ENCODE results near the gene ING1. TPM values are rescaled to one million over a fixed set of nuclear protein-coding genes. Genes with fewer than 3 reads are reported as not detected.
"Not testable (repeated sequence)": the region's sequence is repeated elsewhere in the genome, so short reads cannot be mapped to it uniquely, and the experiment has no call there.

ING1 gene
- polyA plus RNA-seq, 2 of the 4 experiments (the other 2 are of a cell fraction), result 7.9 to 8.6 TPM

DNA sequence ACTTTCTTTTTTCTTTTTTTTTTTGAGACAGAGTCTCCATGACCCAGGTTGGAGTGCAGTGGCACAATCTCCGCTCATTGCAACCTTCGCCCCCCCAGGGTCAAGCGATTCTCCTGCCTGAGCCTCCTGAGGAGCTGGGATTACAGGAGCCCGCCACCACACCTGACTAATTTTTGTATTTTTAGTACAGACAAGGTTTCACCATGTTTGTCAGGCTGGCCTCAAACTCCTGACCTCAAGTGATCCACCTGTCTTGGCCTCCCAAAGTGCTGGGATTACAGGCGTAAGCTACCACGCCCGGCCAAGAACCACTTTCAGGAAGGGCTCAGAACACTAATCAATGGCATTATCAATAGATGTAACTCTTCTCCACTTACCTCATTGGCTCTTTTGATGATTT, 12.4 kb upstream of the ING1 start:
- not testable (repeated sequence) for H3K4me2 ChIP-seq; H3K4me3 ChIP-seq; H3K27ac ChIP-seq; ATAC-seq; FAIRE-seq; H3K9me3 ChIP-seq; DNase-seq (ENCODE audit: low read depth in 1 of 2, low spot score in 1 of 2)
- WGBS (ENCODE audit: missing lambda C conversion rate), result 95% methylated on average over 6 of the region's 7 CpGs
- peaks cover 15% of the 10 kb centered on the region for H3K4me1 ChIP-seq
- ChIA-PET CTCF (interaction anchor here (1.0 kb wide), 1 partner anchor 18 kb away, joined by 3 read pairs; no protein-coding TSS in a partner anchor), POLR2A (interaction anchor here (1.8 kb wide), 1 partner anchor 14 kb away, joined by 5 read pairs; no protein-coding TSS in a partner anchor)

DNA sequence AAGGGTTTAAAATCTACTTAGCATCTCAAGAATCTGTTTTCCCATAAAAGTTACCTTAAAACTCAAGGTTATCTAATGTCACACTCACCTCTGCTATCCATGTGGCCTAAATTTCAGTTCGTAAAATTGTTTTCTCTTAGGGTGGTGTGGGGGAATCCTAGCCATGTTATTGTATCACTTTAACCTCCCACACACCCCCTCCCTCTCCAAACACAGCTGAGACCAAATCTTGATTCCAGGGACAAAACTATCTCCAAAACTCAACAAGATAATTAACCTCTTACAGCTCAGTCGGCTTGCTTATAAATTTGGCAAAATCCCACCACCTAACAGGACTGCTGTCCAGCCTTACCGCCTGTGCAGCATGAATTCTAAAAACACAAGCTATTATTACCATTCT, 11.4 kb upstream of the ING1 start:
- TF ChIP-seq SMC3 (IDR thresholded peaks at IDR 0.05), result no peak
- no peak for TF ChIP-seq EHMT2 (IDR thresholded peaks at IDR 0.05; ENCODE audit: low read depth)
- TF ChIP-seq, protein P1, sequence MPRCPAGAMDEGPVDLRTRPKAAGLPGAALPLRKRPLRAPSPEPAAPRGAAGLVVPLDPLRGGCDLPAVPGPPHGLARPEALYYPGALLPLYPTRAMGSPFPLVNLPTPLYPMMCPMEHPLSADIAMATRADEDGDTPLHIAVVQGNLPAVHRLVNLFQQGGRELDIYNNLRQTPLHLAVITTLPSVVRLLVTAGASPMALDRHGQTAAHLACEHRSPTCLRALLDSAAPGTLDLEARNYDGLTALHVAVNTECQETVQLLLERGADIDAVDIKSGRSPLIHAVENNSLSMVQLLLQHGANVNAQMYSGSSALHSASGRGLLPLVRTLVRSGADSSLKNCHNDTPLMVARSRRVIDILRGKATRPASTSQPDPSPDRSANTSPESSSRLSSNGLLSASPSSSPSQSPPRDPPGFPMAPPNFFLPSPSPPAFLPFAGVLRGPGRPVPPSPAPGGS (IDR thresholded peaks at IDR 0.05), result no peak
- TF ChIP-seq, protein P2, sequence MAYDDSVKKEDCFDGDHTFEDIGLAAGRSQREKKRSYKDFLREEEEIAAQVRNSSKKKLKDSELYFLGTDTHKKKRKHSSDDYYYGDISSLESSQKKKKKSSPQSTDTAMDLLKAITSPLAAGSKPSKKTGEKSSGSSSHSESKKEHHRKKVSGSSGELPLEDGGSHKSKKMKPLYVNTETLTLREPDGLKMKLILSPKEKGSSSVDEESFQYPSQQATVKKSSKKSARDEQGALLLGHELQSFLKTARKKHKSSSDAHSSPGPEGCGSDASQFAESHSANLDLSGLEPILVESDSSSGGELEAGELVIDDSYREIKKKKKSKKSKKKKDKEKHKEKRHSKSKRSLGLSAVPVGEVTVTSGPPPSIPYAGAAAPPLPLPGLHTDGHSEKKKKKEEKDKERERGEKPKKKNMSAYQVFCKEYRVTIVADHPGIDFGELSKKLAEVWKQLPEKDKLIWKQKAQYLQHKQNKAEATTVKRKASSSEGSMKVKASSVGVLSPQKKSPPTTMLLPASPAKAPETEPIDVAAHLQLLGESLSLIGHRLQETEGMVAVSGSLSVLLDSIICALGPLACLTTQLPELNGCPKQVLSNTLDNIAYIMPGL (CRISPR knock-in tag; IDR thresholded peaks at IDR 0.05; ENCODE audit: borderline replicate concordance), result no peak
- TF ChIP-seq EHF (CRISPR knock-in tag; IDR thresholded peaks at IDR 0.05), result no peak
- no peak for FAIRE-seq
- no peak for DNase-seq (ENCODE audit: low read depth in 1 of 2, low spot score in 1 of 2)
- ATAC-seq, result no peak
- no peak overlapping the region for H3K4me2 ChIP-seq
- CTCF ChIA-PET, result interaction anchor here (0.9 kb wide), 1 partner anchor 9 kb away, joined by 3 read pairs; no protein-coding TSS in a partner anchor
- WGBS (ENCODE audit: missing lambda C conversion rate), result 63% methylated on average over 3 of the region's 3 CpGs
- no peak overlapping the region for H3K4me3 ChIP-seq
- POLR2A ChIA-PET, result interaction anchor here (1.8 kb wide), 1 partner anchor 13 kb away, joined by 5 read pairs; no protein-coding TSS in a partner anchor
- no peak overlapping the region for H3K27ac ChIP-seq
- H3K9me3 ChIP-seq, result no peaks in the 10 kb centered on the region
- peaks cover 20% of the 10 kb centered on the region for H3K4me1 ChIP-seq

DNA sequence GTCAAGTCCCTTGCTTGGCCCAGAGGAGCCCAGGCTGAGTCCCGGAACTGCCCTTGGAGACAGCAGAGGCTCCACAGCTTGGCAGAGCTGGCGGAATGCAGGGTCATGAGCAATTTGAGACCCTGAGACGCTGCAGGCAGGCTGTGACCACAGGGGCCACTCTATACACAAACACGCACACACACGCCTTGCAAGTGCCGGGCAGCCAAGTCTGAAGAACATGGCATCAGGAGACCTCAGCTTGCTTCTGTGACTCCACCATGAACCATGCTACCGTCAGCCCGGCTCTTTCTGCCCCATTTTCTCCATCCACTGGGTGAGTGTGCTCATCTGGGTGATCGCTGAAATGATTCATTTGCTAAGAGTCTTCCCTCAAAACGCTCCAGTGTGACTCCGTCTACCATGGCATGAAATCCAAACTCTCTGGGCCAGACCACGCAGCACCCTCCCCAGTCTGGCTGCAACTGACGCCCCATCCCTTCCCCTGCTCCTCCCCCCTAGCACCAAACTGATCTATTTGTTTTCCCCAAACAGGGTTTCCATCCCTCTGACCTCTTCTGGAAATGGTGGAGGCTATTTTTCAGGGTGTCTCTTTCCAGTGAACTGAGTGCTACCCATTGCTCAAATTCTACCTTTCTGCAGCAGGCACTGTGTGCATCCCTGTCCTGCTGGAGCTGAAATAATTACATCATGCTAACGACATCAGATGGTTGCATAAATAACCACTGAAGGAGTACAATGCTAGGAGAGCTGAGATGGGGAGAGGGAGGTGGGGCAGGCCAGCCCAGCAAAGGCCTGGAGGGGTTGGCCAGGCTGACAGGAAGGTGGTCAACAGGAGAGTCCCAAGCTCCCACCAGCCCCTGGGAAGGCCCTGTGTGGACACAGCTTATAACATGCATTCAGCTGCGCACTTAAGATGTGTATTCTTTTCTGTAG, 10.6 kb upstream of the ING1 start:
- FAIRE-seq, result no peak
- ChIA-PET CTCF (interaction anchor here (0.6 to 1.2 kb wide), 3 partner anchors 10 to 130 kb away, joined by 3 to 4 read pairs (median 3); no protein-coding TSS in a partner anchor), POLR2A (interaction anchor here (1.3 to 1.8 kb wide), 1 partner anchor 12 kb away, joined by 5 read pairs; no protein-coding TSS in a partner anchor)
- TF ChIP-seq ESRRA (IDR thresholded peaks at IDR 0.05; ENCODE audit: borderline replicate concordance, low read length) (no peak), ZNF302 (CRISPR knock-in tag; IDR thresholded peaks at IDR 0.05) (no peak), HOXA7 (CRISPR knock-in tag; IDR thresholded peaks at IDR 0.05) (no peak), SMC3 (IDR thresholded peaks at IDR 0.05) (no peak), EHMT2 (IDR thresholded peaks at IDR 0.05; ENCODE audit: low read depth) (no peak), HOXB5 (CRISPR knock-in tag; IDR thresholded peaks at IDR 0.05) (no peak)
- TF ChIP-seq, protein P3, sequence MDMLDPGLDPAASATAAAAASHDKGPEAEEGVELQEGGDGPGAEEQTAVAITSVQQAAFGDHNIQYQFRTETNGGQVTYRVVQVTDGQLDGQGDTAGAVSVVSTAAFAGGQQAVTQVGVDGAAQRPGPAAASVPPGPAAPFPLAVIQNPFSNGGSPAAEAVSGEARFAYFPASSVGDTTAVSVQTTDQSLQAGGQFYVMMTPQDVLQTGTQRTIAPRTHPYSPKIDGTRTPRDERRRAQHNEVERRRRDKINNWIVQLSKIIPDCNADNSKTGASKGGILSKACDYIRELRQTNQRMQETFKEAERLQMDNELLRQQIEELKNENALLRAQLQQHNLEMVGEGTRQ (IDR thresholded peaks at IDR 0.05), result no peak
- no peak overlapping the region for H3K4me2 ChIP-seq
- DNase-seq (ENCODE audit: low read depth in 1 of 2, low spot score in 1 of 2), result no peak
- H3K9me3 ChIP-seq, result no peaks in the 10 kb centered on the region
- peaks cover 20% of the 10 kb centered on the region for H3K4me1 ChIP-seq
- ATAC-seq, result no peak
- no peak overlapping the region for H3K4me3 ChIP-seq
- WGBS (ENCODE audit: missing lambda C conversion rate), result 92% methylated on average over 14 of the region's 15 CpGs
- no peak overlapping the region for H3K27ac ChIP-seq

DNA sequence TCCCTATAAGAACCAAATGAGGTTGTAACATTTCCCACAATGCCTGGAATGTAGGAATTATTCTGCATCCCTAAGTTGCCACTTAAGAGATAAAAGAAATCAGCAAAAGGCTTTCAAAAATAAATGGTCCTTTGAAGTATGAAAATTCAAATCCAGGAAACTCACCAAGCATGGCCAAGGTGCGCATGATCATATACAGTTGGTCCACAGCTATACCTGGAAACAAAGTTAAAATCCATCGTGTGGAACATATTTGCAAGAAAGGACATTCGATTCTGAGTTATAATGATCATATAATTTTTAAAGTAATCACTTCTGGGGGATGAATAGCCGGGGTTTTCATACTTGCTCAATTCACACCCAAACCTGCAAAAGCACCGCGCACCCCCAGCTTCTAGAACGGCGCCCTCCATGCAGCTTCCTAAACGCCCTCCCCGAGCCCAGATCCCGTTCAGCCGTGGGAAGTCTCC, 8.1 kb upstream of the ING1 start:
- DNase-seq (ENCODE audit: low read depth in 1 of 2, low spot score in 1 of 2), result no peak
- CTCF ChIA-PET, result no interaction called here
- no peak for FAIRE-seq
- Histone ChIP-seq H3K27ac (peak overlapping the region; percentile 88 to 100), H3K4me3 (peak overlapping the region; percentile 69), H3K4me1 (peaks cover 20% of the 10 kb centered on the region), H3K4me2 (peak overlapping the region; percentile 91), H3K9me3 (no peaks in the 10 kb centered on the region)
- no peak for ATAC-seq
- POLR2A ChIA-PET, result interaction anchor here (2.3 kb wide), 1 partner anchor 10 kb away, joined by 25 read pairs; no protein-coding TSS in a partner anchor
- no peak for TF ChIP-seq EHF (CRISPR knock-in tag; IDR thresholded peaks at IDR 0.05)
- TF ChIP-seq, protein P4, sequence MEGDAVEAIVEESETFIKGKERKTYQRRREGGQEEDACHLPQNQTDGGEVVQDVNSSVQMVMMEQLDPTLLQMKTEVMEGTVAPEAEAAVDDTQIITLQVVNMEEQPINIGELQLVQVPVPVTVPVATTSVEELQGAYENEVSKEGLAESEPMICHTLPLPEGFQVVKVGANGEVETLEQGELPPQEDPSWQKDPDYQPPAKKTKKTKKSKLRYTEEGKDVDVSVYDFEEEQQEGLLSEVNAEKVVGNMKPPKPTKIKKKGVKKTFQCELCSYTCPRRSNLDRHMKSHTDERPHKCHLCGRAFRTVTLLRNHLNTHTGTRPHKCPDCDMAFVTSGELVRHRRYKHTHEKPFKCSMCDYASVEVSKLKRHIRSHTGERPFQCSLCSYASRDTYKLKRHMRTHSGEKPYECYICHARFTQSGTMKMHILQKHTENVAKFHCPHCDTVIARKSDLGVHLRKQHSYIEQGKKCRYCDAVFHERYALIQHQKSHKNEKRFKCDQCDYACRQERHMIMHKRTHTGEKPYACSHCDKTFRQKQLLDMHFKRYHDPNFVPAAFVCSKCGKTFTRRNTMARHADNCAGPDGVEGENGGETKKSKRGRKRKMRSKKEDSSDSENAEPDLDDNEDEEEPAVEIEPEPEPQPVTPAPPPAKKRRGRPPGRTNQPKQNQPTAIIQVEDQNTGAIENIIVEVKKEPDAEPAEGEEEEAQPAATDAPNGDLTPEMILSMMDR (IDR thresholded peaks at IDR 0.05), result no peak
- TF ChIP-seq CHD2 (IDR thresholded peaks at IDR 0.05; ENCODE audit: low read length, partially characterized antibody), result no peak
- TF ChIP-seq, protein P5, sequence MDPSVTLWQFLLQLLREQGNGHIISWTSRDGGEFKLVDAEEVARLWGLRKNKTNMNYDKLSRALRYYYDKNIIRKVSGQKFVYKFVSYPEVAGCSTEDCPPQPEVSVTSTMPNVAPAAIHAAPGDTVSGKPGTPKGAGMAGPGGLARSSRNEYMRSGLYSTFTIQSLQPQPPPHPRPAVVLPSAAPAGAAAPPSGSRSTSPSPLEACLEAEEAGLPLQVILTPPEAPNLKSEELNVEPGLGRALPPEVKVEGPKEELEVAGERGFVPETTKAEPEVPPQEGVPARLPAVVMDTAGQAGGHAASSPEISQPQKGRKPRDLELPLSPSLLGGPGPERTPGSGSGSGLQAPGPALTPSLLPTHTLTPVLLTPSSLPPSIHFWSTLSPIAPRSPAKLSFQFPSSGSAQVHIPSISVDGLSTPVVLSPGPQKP (IDR thresholded peaks at IDR 0.05; ENCODE audit: low read depth, low read length), result no peak
- TF ChIP-seq TFCP2L1 (CRISPR knock-in tag; IDR thresholded peaks at IDR 0.05), result no peak
- TF ChIP-seq RAD21 (conservative IDR thresholded peaks at IDR 0.05 in 1 of 2, IDR thresholded peaks at IDR 0.05 in 1 of 2), result no peak
- TF ChIP-seq RFX5 (IDR thresholded peaks at IDR 0.05), result no peak
- 14% methylated on average over 8 of the region's 12 CpGs for WGBS (ENCODE audit: missing lambda C conversion rate)
